OCI-LY3 (cell line): ENCODE data around the gene JAZF1.

Experiments
- CTCF ChIP-seq: fragments of 200-600, 300-600 bp; sonication (generic); IDR thresholded peaks from 2 replicates; pipeline ENCODE4 v1.5.1; 2014; ENCODE audit warnings: antibody characterized with exemption, low read length, low read depth
- EZH2phosphoT487 ChIP-seq: fragments of 200-600 bp; shearing (Covaris generic); IDR thresholded peaks from 2 replicates; pipeline ENCODE4 v1.6.1; 2018; ENCODE audit warnings: antibody characterized with exemption, mixed run types, low read depth

- no peak for TF ChIP-seq CTCF
- no peak for TF ChIP-seq EZH2phosphoT487
Measured at GRCh38 chr7:27812706-27813105, 367.9 kb downstream of the JAZF1 start.
